A204.1 (cell line): Measurements from ENCODE around the gene TMEM208.

Source experiments
- FAIRE-seq: peaks from 2 replicates; lab custom pipeline; 2012; peaks lifted over from hg19 to GRCh38; lab: Jason Lieb, UNC

Gene TMEM208

DNA sequence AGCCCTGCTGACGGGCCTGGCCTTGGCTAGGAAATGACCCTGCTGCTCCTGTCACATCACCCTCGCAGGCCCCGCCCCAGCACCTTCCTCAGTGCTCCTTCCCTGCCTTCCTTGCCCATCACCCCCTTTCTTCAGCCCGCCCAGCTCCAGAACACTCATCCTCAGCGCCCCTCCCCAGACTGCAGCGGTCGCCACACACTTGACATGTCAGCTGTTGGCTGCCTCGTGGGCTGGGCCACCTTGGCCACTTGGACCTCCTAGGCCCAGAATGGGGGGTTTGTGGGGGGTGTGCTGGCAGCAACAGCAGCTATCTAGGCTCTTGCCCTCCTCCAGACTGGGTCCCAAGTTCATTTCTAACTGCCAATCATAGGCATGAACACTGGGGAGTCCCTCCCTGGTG lies 17.4 kb upstream of the TMEM208 start:
- FAIRE-seq: no peak

DNA sequence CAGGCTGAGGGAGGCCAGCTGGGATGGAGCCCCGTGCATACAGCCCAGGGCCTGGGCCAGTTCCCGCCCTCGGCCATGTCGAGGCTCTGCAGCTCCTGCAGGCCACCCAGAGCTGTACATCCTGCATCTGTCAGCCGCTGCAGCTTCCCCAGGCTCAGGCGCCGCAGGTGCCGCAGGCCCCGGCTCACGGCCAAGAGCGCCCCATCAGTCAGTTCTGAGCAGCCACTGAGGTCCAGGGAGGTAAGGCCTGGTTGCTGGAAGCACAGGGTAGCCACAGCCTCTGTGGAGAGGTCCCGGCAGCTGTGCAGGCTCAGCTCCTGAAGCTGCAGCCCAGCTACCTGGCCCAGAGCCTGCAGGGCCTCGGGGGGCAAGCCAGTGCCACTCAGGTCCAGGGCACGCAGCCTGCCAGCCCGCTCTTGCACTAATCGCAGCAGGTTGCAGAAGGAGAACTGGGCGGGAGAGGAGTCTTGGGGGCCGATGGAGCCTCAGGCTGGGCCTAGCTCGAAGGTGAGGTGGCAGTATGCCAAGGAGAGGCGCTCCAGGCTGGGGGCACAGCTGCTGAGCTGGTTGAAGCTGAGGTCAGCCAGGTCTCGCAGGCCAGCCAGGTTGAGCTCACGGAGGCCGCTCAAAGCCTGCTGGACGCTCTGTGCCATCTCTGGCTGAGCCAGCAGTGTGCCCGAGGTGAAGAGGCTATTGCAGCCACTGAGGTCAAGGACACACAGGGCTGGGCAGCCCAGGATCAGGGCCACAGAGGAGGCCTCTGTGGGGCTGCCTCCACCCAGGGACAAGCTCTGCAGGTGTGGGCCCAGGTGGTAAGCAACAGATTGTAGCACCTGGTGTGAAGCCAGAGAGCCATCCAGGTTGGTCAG lies 16.6 kb upstream of the TMEM208 start:
- FAIRE-seq: no peak

DNA sequence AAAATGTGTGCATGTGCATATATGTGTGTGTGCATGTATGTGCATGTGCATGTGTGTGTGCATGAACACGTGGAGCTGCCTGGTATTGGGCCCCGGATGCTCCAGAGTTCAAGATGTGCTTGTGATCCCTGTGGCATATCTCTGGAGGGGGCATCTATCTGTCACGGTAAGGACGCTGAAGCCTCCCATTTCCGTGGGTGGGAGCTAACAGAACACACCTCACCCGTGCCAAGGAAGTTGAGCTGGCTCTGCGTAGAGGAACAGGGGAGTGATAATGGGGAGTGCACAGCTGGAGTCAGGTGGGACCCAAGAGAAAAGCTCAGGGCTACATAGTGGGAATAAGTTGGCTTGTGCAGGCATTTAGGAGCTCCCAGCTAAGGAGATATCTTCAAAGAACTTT lies 15.3 kb upstream of the TMEM208 start:
- no peak for FAIRE-seq

DNA sequence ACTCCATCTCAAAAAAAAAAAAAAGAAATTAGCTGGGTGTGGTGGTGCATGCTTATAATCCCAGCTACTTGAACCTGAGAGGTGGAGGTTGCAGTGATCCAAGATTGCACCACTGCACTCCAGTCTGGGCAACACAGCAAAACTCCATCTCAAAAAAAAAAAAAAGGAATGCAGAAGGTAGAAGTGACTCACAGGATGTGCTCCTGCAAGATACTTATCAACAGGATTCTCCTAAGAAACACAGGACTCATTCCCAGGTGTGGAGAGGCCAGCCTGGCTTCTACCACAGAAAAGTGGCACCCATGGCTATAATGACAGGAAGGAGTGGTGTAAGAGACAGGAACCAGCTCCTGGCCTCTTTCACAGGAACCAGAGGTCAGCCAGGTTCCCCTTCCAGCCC lies 14.2 kb upstream of the TMEM208 start:
- no peak for FAIRE-seq

DNA sequence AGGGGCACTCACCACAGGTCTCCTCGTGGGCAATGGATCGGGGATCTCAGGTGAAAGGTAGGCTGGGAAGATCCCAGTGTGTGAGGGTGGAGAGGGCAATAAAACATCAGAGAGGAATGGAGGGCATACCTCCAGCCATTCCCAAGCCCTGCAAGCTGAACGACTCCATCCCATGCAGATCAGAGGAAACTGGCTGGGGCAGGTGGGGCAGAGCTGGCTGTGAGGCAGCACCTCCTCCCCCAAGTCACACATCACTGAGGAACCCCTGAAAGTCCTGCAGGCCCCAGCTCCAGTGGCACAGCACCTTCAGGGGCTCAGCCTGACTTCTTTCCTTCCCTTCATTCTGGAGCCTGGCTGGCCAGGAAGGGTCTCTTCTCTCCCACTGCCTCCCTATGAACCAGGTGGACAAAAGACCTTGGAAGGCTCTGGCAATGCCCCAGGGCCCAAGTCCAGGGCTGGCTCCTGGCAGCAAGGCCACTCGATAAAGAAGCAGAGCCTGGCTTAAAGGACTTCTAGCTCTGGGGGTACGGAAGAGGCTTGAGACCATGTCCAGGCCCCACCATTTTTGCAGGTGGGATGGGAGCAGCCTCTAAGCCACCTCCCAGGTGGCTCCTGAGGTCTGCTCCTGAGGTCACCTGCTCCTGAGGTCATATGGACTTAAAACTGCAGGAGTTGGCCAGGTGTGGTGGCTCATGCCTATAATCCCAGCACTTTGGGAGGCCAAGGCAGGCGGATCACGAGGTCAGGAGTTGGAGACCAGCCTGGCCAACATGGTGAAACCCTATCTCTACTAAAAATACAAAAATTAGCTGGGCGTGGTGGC lies 13.5 kb upstream of the TMEM208 start:
- no peak for FAIRE-seq

DNA sequence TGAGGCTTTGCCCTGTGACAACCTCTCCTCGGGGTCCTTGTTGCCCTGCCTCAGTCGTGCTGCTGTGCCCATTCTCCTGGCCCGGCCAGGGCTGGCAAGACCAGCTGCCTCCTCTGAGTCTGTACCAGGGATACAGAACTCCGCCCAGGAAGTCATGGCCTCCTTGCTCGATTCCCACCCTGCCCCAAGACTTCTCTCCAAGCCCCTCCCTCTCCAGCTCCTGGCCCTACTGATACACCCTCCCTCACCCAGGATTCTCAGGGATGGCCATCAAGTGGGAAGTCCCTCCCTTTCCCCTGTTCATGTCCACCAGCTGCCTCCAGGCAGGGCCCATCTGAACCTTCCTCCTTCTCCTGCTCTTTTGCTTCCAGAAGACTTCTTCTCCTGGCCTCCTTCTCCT lies 11.2 kb upstream of the TMEM208 start:
- FAIRE-seq: no peak

DNA sequence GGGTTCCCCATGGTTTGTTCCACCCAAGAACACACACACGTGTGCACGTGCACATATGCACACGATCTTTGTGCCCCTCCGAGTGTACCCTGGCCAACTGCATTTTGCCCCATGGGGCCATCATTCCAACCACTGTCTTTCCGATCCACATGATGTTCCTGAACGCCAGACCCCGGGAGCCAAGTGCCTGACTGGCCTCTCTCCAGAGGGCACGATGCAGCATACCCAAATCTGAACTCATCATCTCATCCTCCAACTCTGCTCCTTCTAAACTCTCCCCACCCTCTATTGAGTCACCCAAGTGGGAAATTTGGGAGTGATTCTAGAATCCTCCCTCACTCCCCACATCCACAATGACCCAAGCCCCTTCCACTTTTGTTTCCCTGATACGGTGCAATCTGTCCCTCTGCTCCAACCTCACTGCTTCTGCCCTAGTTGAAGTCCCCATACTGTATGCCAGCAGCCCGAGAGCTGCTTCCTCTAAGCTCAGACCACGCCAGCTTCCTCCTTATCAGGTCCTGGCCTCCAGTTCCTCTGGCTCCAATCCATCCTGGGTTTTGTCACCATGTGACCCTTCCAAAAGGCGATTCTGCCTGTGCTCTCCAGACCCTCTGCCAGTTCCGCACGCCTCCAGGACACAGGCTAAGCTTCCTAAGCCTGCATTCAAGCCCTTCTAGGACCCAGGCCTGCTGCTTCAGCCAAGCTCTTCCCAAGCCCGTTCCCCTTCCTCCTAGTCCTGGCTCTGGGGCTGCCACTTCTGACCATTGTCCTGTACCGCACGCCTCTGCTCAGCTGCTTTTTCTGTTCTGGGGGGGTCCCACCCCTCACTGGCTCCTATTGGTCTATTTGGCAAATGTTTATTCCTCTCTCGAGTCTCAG lies 10.1 kb upstream of the TMEM208 start:
- no peak for FAIRE-seq

DNA sequence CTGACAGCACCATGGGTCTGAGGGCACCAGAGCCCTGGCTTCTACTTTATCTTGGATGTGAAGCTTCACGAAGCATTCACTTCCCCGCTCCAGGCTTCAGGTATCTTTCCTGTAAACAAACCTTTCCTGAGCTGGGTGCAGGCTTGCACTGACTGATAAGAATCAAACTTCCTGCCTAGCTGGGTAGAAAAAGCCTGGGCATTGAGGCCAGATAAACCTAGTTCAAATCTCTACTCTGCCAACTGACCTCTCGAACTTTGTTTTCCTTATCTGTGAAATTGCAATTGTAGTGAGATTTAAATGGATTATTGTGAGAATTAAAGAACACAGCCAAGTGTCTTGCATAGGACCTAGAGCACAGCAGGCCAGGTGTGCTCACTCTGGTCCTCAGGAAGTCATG lies 2.9 kb upstream of the TMEM208 start:
- no peak for FAIRE-seq

DNA sequence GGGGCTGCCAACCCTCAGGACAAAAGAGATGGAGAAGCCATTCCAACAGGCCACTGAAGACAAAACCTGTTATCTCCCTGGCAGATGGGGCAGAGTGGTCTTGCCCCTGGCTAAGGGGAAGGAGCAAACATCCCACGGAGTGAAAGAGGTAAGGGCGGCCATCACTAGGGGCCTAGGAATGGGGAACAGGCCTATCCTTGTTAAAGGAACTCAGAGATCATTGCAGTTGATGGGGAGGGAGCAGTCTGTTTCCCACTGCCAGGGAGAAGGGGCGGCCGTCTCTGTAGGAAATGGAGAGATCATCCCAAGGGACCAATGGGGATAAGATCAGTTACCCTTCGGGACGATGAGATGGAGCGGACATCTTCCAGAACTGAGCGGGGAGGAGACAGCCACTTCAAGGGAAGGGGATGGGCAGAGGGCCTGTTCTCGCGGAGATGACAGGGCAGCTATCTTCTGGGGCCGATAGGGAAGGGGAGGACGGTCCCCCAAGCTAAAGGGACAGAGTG lies 581 bp upstream of the TMEM208 start:
- no peak for FAIRE-seq

DNA sequence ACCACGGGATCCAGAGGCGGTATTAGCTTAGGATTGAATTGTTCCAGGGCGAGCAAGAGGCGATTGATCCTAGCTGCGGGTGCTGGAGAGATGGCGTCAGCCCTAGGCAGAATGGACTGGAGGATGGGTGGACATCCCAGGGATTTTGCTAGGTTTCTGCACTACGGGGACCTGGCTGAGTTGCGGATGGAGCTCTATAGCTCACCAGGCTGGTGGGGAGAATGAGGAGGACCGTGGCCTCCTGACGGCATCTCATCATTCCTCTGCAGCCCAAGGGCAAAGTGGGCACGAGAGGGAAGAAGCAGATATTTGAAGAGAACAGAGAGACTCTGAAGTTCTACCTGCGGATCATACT lies 614 bp downstream of the TMEM208 start:
- no peak for FAIRE-seq

DNA sequence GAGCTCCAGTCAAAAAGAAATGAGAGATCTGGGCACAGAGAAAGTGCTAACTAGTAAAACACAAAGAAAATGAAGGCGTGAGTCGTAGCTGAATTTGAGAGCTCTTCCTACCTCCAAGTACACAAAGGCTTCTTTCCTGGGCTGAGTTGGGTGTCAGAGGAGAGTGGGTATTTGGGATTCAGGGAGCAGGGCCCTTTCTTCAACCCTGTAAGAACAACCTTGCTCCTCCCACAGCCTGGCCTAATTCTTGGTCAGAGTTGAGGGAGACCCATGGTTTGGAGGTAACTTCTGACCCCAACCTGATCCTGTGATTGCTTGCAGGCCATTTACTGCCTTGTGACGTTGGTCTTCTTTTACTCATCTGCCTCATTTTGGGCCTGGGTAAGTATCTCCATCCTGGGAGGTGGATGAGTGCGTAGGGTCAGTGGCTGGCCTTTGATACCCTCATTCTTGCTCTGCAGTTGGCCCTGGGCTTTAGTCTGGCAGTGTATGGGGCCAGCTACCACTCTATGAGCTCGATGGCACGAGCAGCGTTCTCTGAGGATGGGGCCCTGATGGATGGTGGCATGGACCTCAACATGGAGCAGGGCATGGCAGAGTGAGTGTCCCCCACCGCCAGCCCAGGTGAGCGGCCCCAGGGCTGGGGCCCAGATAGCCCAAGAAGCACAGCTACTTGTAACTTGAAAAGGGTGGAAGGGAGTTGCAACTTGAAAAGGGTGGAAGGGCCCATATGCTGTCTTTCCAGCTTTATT lies 1.3 kb downstream of the TMEM208 start:
- no peak for FAIRE-seq

DNA sequence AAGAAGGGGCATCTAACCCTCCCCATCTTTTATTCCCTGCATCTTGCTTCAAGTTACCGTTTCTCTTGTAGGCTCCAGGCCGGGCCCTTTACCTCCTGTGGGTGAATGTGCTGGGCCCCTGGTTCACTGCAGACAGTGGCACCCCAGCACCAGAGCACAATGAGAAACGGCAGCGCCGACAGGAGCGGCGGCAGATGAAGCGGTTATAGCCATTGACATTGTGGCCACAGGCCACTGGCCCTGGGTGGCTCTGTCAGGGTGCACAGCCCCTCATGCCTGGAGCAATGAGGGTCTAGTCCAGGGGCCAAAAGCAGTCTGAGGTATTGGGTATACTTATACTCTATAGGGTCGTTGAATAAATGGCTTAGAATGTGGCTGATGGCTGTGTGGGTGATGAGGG lies 2.0 kb downstream of the TMEM208 start:
- no peak for FAIRE-seq

DNA sequence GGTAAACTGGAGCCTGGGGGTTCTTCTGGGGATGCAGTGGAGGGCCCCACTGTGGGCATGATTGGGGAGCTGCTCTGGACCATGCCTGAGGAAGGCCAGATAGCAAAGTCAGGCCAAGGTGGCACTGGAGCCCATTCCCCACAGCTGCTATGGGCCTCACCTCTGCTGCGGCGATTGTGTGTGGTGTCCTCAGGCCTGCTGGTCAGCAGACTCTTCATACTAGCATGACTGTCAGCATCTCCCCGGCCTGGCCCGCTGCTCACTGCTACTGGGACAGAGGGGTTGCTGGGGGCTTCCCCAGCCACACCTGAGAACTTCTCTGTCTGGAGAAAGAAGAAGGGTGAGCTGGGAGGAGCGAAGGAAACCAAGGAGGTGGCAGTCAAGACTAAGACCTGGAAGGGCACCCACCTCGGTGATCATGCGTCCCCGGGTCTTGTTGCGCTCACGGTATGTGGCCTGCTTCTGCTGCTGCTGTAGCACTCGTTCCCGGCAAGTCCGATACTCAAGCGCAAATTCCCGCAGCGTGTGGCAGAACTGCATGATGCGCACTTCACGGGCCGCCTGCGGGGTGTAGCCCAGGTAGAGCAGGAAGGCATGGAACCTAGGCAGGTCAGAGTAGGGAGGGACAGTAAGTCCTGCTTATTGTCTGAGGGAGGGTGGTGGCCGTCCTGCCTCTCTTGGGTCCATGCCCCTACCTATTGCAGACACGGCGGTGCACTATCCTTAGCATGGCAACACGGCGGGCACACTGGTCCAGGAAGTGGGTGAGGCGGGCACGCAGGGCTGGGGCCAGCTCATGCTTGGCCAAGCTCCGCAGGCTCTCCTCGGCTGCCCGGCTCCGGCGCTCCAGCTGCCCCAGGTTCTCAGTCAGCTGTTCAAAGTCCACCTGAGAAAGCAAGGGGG lies 3.2 kb downstream of the TMEM208 start:
- no peak for FAIRE-seq

DNA sequence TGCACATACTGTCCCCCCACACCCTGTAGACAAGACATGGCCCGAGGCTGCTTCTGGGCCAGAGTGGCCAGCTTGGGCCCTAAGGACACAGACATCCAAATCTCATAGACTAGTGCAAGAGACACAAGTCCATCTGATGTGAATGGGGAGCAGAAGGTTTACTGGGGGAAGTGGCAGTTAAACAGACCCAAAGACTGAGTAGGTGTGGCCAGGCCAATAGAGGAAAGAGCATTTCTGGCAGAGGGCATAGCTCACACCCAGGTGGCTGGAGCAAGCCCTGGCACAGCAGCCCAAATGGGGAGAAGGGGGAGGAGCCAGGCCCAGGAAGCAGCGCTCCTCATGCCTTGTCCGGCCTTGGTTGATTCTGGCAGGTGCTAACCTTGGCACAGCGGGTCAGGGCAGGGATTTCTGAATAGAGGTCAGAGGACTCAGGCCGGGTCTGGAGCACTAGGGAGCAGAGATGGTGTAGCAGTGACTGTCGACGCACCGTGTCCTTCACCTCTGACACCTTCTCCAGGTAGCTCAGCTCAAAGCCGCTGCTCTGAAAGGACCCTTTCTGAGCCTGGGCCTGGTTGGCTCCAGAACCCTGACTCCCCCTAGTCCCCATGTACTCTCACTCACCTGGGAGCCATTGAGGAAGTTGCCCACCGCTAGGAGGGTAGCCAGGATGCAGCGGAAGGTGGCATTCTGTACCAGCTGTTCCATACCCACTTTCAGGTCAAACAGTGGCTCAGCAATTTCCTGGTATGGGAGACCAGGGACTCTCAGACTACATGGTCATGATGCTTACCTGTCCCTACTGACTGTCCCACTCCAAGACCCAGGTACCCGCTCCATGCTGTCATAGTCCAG lies 4.1 kb downstream of the TMEM208 start:
- no peak for FAIRE-seq

DNA sequence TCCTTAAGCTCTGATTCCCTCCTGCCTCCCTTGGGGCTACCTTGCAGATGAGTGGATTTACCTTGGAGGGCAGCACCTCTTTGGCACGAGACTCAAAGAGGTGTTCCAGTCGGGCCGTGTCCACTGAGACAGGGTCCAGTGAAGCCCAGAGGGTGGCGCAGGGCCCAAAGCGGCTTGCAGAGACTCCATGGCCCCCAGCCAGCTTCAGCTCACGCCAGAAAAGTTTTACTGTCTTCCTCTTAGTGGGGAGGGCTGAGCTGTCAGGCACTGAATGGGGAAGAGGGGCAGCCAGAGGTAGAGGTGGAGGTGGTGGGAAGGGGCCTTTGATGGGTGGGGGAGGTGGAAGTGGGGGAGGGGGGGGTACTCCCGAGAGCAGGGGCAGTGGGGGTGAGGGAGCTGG lies 6.7 kb downstream of the TMEM208 start:
- FAIRE-seq: no peak

DNA sequence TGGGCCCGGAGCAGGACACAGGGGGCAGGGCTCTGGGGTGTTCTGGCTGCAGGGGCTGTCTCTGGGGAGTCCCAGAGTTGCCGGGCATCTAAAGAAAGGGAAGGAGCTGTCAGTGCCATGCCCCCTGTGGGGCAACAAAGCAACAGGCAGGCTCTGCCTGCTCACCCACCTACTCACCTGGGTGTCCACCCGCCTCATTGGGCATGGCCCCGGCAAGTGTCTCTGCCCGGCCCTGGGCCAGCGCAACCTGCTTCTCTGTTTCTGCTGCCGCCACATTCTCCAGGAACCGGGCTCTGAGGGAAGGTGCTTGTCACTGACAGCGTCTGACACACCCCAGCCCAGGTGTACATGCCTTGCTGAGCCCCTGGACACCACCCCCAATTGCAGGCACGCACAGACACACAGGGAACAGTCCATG lies 7.3 kb downstream of the TMEM208 start:
- no peak for FAIRE-seq

DNA sequence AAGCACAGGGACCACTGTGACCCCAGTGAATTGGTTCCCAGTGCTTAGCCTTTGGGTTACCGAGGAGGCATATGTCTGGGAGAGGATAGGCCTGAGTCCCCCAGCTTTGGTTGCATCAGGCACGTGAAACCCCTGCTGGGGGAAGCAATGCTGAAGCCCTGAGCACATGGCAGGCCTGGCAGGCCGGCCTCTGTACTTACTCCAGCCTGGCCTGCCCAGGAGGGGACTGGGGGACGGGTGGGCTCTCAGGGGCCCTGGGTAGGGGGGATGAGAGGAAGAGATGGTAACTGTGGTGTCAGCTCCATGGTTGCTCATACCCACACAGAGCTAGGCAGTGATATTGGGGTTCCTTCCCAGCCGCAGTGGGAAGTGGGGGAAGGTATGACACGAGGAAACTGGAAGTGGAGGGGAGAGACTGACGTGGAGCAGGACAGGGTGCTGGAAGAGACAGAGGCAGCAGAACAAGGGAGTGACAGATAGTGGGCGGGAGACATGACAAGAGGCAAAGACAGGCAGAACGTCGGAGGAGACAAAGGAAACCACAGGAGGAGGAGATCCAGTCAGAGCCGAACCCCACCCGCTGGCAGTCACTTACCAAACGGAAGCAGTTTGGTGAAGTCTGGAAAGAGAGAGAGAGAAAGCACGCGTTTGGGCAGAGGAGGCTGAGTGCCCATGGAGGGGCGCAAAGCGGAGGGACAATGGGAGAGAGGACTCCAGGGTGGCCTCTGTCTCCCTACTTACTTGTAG lies 9.1 kb downstream of the TMEM208 start:
- FAIRE-seq: no peak

DNA sequence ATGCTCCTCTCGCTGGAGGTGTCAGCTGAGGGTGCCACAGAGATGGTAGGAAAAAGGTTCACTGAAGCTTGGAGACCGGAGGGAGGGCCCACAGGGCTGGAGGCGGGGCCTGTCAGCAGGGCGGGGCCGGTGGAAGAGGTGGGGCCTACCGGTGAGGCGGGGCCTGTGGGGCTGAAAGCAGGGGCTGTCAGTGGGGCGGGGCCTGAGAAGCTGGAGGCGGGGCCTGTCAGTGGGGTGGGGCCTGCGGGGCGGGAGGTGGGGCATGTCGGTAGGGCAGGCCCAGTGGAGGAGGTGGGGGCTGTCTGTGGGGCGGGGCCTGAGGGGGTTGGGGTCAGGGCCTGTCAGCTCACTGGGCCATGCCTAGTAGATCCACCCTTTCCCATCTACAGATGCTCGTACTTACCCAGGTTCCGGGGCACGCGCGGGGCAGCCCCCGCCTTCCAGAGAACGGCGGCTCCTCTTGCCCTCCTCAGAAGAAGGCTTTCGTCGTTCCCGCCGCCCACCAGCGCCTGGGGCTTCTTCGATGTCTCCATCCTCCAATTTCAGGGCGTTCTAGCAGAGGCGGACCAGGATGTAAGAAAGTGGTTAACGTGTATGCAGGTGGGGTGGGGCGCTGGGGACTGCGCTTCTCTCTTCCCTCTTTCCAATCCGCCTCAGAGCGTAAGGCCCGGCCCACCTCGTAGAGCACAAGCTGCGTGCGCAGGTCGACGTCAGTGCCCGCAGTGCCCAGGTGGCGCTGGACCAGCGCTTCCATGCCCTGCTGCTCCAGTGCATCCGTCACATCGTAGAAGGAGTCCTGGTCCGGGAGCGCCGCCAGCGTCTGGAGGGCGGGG lies 9.8 kb downstream of the TMEM208 start:
- no peak for FAIRE-seq
